T-helper 1 cell (primary cell): ENCODE results near the gene CLEC18C.
"Not testable (repeated sequence)": the region's sequence is repeated elsewhere in the genome, so short reads cannot be mapped to it uniquely, and the experiment has no call there.

ENCODE experiments used
- DNase-seq, 5 donors: peaks; one replicate each; pipeline ENCODE4 v3.0.0-alpha.2; 2012 to 2020
- total RNA-seq, 4 donors: gene quantifications; one replicate each; lab custom pipeline; 2026; lab: John Stamatoyannopoulos, UW

CLEC18C gene
- 0 to 0.15 (median 0.06) reads per million in 4 donors for total RNA-seq

- DNase-seq = not testable (repeated sequence)
Observed at GRCh38 chr16:70173212-70173837, at the start of gene CLEC18C. Gene CLEC18C, plus strand, starts transcription at chr16:70173787. Its CDS starts 492 bp downstream, at chr16:70174279.

DNA sequence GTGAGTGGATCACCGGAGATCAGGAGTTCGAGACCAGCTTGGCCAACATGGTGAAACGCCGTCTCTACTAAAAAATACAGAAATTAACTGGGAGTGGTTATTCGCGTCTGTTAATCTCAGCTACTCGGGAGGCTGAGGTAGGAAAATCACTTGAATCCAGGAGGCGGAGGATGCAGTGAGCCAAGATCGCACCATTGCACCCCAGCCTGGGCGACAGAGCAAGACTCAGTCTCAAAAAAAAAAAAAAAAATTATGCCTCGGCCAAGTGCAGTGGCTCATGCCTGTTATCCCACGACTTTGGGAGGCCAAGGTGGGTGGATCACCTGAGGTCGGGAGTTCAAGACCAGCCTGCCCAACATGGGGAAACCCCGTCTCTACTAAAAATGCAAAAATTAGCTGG lies 49.8 kb upstream of the CLEC18C start:
- not testable (repeated sequence) for DNase-seq

GRCh38 chr16:70126226-70126625 lies 47.4 kb upstream of the CLEC18C start:
- DNase-seq = not testable (repeated sequence)

GRCh38 chr16:70127706-70128105 lies 45.9 kb upstream of the CLEC18C start:
- not testable (repeated sequence) for DNase-seq

GRCh38 chr16:70128844-70129243 lies 44.7 kb upstream of the CLEC18C start:
- DNase-seq = not testable (repeated sequence)

- DNase-seq = not testable (repeated sequence)
Observed at GRCh38 chr16:70135796-70136195, 37.8 kb upstream of the CLEC18C start.

- DNase-seq = not testable (repeated sequence)
Observed at GRCh38 chr16:70136595-70136994, 37.0 kb upstream of the CLEC18C start.

DNA sequence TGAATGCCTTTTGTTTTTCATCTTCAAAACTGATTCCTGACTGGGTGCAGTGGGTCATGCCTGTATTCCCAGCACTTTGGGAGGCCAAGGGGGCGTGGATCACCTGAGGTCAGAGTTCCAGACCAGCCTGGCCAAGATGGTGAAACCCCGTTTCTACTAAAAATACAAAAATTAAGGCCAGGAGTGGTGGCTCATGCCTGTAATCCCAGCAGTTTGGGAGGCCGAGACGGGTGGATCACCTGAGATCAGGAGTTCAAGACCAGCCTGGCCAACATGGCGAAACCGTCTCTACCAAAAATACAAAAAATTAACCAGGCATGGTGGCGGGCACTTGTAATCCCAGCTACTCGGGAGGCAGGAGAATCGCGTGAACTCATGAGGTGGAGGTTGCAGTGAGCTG lies 30.8 kb upstream of the CLEC18C start:
- DNase-seq = not testable (repeated sequence)

- DNase-seq = not testable (repeated sequence)
Observed at GRCh38 chr16:70143231-70143895, 30.2 kb upstream of the CLEC18C start.

- DNase-seq = not testable (repeated sequence)
Observed at GRCh38 chr16:70147853-70148252, 25.7 kb upstream of the CLEC18C start.

GRCh38 chr16:70148453-70148852 lies 25.1 kb upstream of the CLEC18C start:
- DNase-seq = not testable (repeated sequence)

DNA sequence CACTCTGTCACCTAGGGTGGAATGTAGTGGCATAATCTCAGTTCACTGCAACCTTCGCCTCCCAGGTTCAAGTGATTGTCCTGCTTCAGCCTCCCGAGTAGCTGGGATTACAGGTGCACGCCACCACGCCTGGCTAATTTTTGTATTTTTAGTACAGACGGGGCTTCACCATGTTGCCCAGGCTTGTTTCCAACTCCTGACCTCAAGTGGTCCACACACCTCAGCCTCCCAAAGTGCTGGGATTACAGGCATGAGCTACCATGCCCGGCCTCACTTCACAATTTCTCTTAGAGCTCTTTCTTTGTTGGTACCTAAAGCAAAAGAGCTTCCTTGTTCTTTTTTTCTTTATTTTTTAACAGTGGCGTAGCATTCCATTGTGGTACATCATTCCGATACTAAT lies 24.3 kb upstream of the CLEC18C start:
- DNase-seq = not testable (repeated sequence)

GRCh38 chr16:70151391-70151790 lies 22.2 kb upstream of the CLEC18C start:
- DNase-seq = no peak

- no peak for DNase-seq
Observed at GRCh38 chr16:70151941-70152509, 21.6 kb upstream of the CLEC18C start.

DNA sequence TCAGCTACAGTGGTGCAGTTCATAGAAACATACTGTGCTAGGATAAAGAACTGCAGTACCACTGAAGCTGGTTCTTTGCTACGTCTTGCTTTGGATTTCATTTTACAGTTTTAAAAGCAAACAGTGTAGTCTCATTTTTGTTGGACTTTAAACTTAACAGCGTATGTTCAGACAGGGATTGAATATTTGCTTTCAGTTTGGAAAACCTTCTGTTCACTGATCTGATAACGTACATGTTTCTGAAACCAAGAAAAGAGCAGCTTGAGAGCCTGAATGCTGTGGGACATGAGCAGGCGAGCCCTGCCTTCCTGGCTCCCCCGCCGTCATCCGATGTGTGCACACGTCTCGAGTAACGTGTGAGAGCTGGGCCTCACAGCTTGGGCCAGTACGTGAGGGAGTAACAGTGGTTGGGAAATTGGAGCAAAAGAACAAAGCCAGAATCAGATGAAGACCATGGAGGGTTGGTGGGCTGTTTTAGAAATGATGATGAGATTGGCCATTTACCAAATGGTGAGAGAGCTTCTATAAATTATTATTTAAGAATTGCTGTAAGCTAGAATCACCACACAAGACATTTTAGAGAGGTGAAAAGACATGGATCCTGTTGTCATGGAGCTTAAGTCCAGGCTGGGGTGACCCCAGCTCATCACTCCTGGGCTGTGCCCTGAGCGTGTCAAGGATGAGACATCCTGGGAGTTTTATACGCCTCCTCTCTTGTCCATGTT lies 20.8 kb upstream of the CLEC18C start:
- DNase-seq = no peak

GRCh38 chr16:70154736-70155135 lies 18.9 kb upstream of the CLEC18C start:
- not testable (repeated sequence) for DNase-seq

- no peak for DNase-seq
Observed at GRCh38 chr16:70156207-70156978, 17.2 kb upstream of the CLEC18C start.

GRCh38 chr16:70157105-70157476 lies 16.5 kb upstream of the CLEC18C start:
- DNase-seq = no peak

GRCh38 chr16:70157477-70158260 lies 15.9 kb upstream of the CLEC18C start:
- DNase-seq = no peak

DNA sequence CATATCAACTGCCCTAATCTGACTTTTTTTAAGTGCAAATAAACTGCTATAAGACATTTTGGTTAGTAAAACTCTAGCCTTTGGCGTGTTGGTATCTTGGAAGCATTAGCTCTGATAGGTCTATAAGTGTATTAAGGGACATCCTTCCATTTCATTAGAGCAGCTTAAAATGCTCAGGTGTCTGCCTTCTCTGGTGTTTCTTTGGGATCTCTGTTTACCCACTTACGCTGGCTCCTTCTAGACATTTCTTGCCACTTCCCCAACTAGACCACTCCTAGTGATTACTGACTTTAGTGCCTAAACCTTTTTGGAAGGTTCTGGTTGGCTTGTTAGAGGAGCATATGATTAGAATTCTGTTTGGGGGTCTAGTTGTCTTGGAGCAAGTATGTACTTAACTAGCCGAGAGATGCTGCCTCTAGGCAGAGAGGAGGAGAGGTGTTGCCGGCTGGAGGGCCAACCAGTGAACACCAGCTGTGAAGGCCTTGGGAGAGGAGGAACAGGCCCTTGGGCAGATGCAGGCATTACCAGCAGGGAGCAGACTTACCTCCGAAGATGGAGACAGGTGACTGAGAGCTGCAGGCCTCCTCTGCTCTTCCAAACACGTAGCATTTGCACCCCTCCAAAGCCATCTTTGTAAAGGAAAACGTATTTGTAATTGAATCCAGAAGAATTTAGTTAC lies 15.2 kb upstream of the CLEC18C start:
- no peak for DNase-seq
